NB4 (cell line): ENCODE data around the gene CORO1C.
"Not testable (repeated sequence)": the region's sequence is repeated elsewhere in the genome, so short reads cannot be mapped to it uniquely, and the experiment has no call there.

Source experiments
- DNase-seq: peaks from one replicate; pipeline ENCODE4 v3.0.0; 2010; ENCODE audit warnings: low read depth
- H3K4me3 ChIP-seq: one replicate; pipeline ENCODE4 v1.5.1; 2011; ENCODE audit warnings: mild to moderate bottlenecking, low read depth, low read length, moderate library complexity
- CTCF ChIP-seq: IDR thresholded peaks from one replicate; pipeline ENCODE4 v1.5.1; 2012; ENCODE audit warnings: low read depth, low read length
- MAX ChIP-seq: IDR thresholded peaks from 2 replicates; pipeline ENCODE4 v1.6.1; 2011; ENCODE audit warnings: low read depth, low read length
- MYC ChIP-seq: IDR thresholded peaks from 2 replicates; pipeline ENCODE4 v1.6.1; 2011; ENCODE audit warnings: low read depth, low read length
- POLR2A ChIP-seq: IDR thresholded peaks from 2 replicates; pipeline ENCODE4 v1.6.1; 2011; ENCODE audit warnings: mild to moderate bottlenecking; ENCODE audit not compliant: insufficient read length; ENCODE audit errors: extremely low read depth

CORO1C gene

GRCh38 chr12:108772891-108773797 is 41.8 kb upstream of the CORO1C start:
- DNase-seq = no peak
- no peak overlapping the region for H3K4me3 ChIP-seq
- TF ChIP-seq MYC = no peak

GRCh38 chr12:108772247-108772646 is 40.9 kb upstream of the CORO1C start:
- DNase-seq = peak; percentile 29
- H3K4me3 ChIP-seq = no peak overlapping the region
- TF ChIP-seq POLR2A = no peak
- no peak for TF ChIP-seq MYC
- TF ChIP-seq MAX = no peak
- no peak for TF ChIP-seq CTCF

- not testable (repeated sequence) for DNase-seq, H3K4me3 ChIP-seq
These were observed 40.5 kb upstream of the CORO1C start for GRCh38 chr12:108771835-108772234.

GRCh38 chr12:108770963-108771362 is 39.6 kb upstream of the CORO1C start:
- no peak for DNase-seq
- TF ChIP-seq POLR2A = no peak
- no peak for TF ChIP-seq MAX
- no peak for TF ChIP-seq MYC
- no peak for TF ChIP-seq CTCF
- no peak overlapping the region for H3K4me3 ChIP-seq

GRCh38 chr12:108770269-108770829 is 39.0 kb upstream of the CORO1C start:
- TF ChIP-seq MYC = no peak
- DNase-seq = no peak

GRCh38 chr12:108768591-108769500 is 37.5 kb upstream of the CORO1C start:
- TF ChIP-seq CTCF (no peak), POLR2A (no peak), MAX (no peak), MYC (no peak)
- DNase-seq = peak; percentile 37
- H3K4me3 ChIP-seq = no peak overlapping the region

More at GRCh38 chr12:108770269-108770829, 39.0 kb upstream of the CORO1C start:
- no peak overlapping the region for H3K4me3 ChIP-seq

- TF ChIP-seq MAX (no peak), POLR2A (no peak), MYC (no peak), CTCF (no peak)
- no peak overlapping the region for H3K4me3 ChIP-seq
- no peak for DNase-seq
These were observed 35.0 kb upstream of the CORO1C start for GRCh38 chr12:108766294-108766693.
